OCI-LY1 (cell line): ENCODE data around the gene IGFBP2.

Experiments
- EZH2 ChIP-seq: fragments of 200-600 bp; sonication (generic), shearing (Covaris generic); IDR thresholded peaks from 2 replicates; pipeline ENCODE4 v1.8.0; 2017; ENCODE audit warnings: borderline replicate concordance, mixed run types, mild to moderate bottlenecking, antibody characterized with exemption, low read length, moderate library complexity, mixed read lengths
- TF ChIP-seq, protein P1 (sequence below): fragments of 200-600 bp; sonication (generic), shearing (Covaris generic); IDR thresholded peaks from 2 replicates; pipeline ENCODE4 v1.5.1; 2017; ENCODE audit warnings: mild to moderate bottlenecking, antibody characterized with exemption, low read length, moderate library complexity, mixed read lengths

- TF ChIP-seq EZH2 = no peak
- TF ChIP-seq, protein P1, sequence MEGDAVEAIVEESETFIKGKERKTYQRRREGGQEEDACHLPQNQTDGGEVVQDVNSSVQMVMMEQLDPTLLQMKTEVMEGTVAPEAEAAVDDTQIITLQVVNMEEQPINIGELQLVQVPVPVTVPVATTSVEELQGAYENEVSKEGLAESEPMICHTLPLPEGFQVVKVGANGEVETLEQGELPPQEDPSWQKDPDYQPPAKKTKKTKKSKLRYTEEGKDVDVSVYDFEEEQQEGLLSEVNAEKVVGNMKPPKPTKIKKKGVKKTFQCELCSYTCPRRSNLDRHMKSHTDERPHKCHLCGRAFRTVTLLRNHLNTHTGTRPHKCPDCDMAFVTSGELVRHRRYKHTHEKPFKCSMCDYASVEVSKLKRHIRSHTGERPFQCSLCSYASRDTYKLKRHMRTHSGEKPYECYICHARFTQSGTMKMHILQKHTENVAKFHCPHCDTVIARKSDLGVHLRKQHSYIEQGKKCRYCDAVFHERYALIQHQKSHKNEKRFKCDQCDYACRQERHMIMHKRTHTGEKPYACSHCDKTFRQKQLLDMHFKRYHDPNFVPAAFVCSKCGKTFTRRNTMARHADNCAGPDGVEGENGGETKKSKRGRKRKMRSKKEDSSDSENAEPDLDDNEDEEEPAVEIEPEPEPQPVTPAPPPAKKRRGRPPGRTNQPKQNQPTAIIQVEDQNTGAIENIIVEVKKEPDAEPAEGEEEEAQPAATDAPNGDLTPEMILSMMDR = no peak
Measured at GRCh38 chr2:216596980-216597509, 36.2 kb upstream of the IGFBP2 start.
